Naive thymus-derived CD4-positive, alpha-beta T cell (primary cell): ENCODE measurements around the gene UBE2S. TPM values are rescaled to one million over a fixed set of nuclear protein-coding genes. Genes with fewer than 3 reads are reported as not detected.

Experiments
- ATAC-seq: fragments of 150-1000 bp; cut with Tn5 transposase; 2 replicates; pipeline ENCODE4 v1.10.0; 2021; ENCODE audit warnings: mild to moderate bottlenecking, moderate library complexity
- CTCF ChIA-PET: fragments of 350-600 bp; sonication (Branson Sonifier 250); formaldehyde crosslinking; loops from one replicate; lab custom pipeline; 2021; ENCODE audit warnings: antibody characterized with exemption; lab: Charles Lee
- POLR2A ChIA-PET: fragments of 350-600 bp; sonication (Branson Sonifier 250); formaldehyde crosslinking; loops from one replicate; lab custom pipeline; 2021; ENCODE audit warnings: antibody characterized with exemption, inconsistent platforms; lab: Charles Lee
- DNase-seq, 9 donors: peaks; one replicate each; pipeline versions ENCODE4 v3.0.0 to v3.0.0-alpha.2; 2020 to 2022; ENCODE audit warnings: mixed read lengths in 1 of 9
- H3K27ac ChIP-seq: one replicate; pipeline ENCODE4 v1.7.0; 2013; ENCODE audit warnings: mild to moderate bottlenecking, low read depth, low read length, moderate library complexity
- H3K27me3 ChIP-seq, 2 donors: one replicate each; pipeline ENCODE4 v1.7.0; 2013; ENCODE audit warnings: low read length in 2 of 2, mild to moderate bottlenecking in 2 of 2, moderate library complexity in 2 of 2; ENCODE audit not compliant: control insufficient read depth in 2 of 2, insufficient read depth in 2 of 2
- H3K36me3 ChIP-seq, 3 experiments: 1 replicate in 2 of 3; 2 replicates in 1 of 3; pipeline ENCODE4 v1.7.0; 2013; ENCODE audit warnings: low read length in 3 of 3, mild to moderate bottlenecking in 3 of 3, moderate library complexity in 1 of 3; ENCODE audit not compliant: insufficient read depth in 3 of 3, control insufficient read depth in 2 of 3
- H3K4me1 ChIP-seq, 2 donors: one replicate each; pipeline ENCODE4 v1.7.0; 2013; ENCODE audit warnings: low read length in 2 of 2, mild to moderate bottlenecking in 2 of 2, moderate library complexity in 1 of 2; ENCODE audit not compliant: control insufficient read depth in 2 of 2, insufficient read depth in 2 of 2
- H3K4me3 ChIP-seq: 2 replicates; pipeline ENCODE4 v1.7.0; 2013; ENCODE audit warnings: mild to moderate bottlenecking, low read length
- H3K9me3 ChIP-seq, 3 experiments: 1 replicate in 2 of 3; 2 replicates in 1 of 3; pipeline ENCODE4 v1.7.0; 2013; ENCODE audit warnings: low read length in 3 of 3; ENCODE audit not compliant: control insufficient read depth in 2 of 3
- H3K27ac Mint-ChIP-seq, 9 donors: one replicate each; pipeline ENCODE4 v1.8.0; 2020 to 2022; ENCODE audit warnings: mixed read lengths in 9 of 9, mild to moderate bottlenecking in 8 of 9, moderate library complexity in 5 of 9, inconsistent platforms in 2 of 9
- H3K27me3 Mint-ChIP-seq, 5 donors: one replicate each; pipeline ENCODE4 v1.8.0; 2021 to 2022; ENCODE audit warnings: mixed read lengths in 5 of 5, mild to moderate bottlenecking in 1 of 5
- H3K36me3 Mint-ChIP-seq, 5 donors: one replicate each; pipeline ENCODE4 v1.8.0; 2020 to 2022; ENCODE audit warnings: mixed read lengths in 5 of 5, mild to moderate bottlenecking in 3 of 5, inconsistent platforms in 1 of 5
- H3K4me1 Mint-ChIP-seq, 7 donors: one replicate each; pipeline ENCODE4 v1.8.0; 2020 to 2022; ENCODE audit warnings: mixed read lengths in 7 of 7, mild to moderate bottlenecking in 3 of 7, inconsistent platforms in 1 of 7
- H3K4me3 Mint-ChIP-seq, 10 donors: one replicate each; pipeline ENCODE4 v1.8.0; 2020 to 2022; ENCODE audit warnings: mild to moderate bottlenecking in 10 of 10, mixed read lengths in 10 of 10, moderate library complexity in 6 of 10, inconsistent platforms in 2 of 10
- H3K9me3 Mint-ChIP-seq, 11 donors: one replicate each; pipeline ENCODE4 v1.8.0; 2020 to 2022; ENCODE audit warnings: mixed read lengths in 11 of 11, mild to moderate bottlenecking in 4 of 11, inconsistent platforms in 1 of 11, moderate library complexity in 1 of 11
- intact Hi-C, 2 donors: fragments of 100-400 bp; cut with micrococcal nuclease; formaldehyde crosslinking; loops; one replicate each; pipeline ENCODE4 v1.15.1; 2023
- polyA plus RNA-seq, 2 donors: library from polyadenylated mRNA; unstranded; fragments of 300-500 nt; fragmentation: Illumina TruSeq; gene quantifications; one replicate each; pipeline ENCODE4 v1.2.3, GENCODE V29; 2021
- total RNA-seq, 6 experiments: library from RNA in 5 of 6; stranded (reverse) in 5 of 6; gene quantifications; 1 replicate in 5 of 6; 2 replicates in 1 of 6; pipeline ENCODE4 v1.2.3 and lab custom pipeline; 2021 to 2026

The UBE2S gene
- total and polyA plus RNA-seq, 7 experiments from 2014 or later: 15.3 to 141 (median 20.4) TPM

GRCh38 chr19:55437410-55437809, 29.8 kb upstream of the UBE2S start:
- peaks cover 0 to 8% (median 0%) of the 10 kb centered on the region in 11 donors for H3K9me3 Mint-ChIP-seq
- Histone ChIP-seq H3K4me1 (peaks cover 7 to 23% of the 10 kb centered on the region in 2 donors), H3K9me3 (no peaks in the 10 kb centered on the region), H3K36me3 (no peaks in the 10 kb centered on the region), H3K4me3 (no peak overlapping the region), H3K27ac (no peak overlapping the region), H3K27me3 (peaks cover 8 to 34% of the 10 kb centered on the region in 2 donors)
- ATAC-seq (peak; percentile 47), DNase-seq (peak in 1 of 9 donors; percentile 48)
- H3K36me3 Mint-ChIP-seq: peaks cover 0 to 19% (median 0%) of the 10 kb centered on the region in 5 donors
- H3K27me3 Mint-ChIP-seq: peaks cover 43 to 51% (median 45%) of the 10 kb centered on the region in 5 donors
- ChIA-PET CTCF (interaction anchor here (0.6 kb wide), 1 partner anchor 24 kb away, joined by 3 read pairs; no protein-coding TSS in a partner anchor), POLR2A (no interaction called here)
- intact Hi-C loops: no loop called here
- H3K4me3 Mint-ChIP-seq: no peak overlapping the region
- no peak overlapping the region for H3K27ac Mint-ChIP-seq
- H3K4me1 Mint-ChIP-seq: peaks cover 9 to 22% (median 19%) of the 10 kb centered on the region in 7 donors

- peaks cover 0 to 19% (median 0%) of the 10 kb centered on the region in 5 donors for H3K36me3 Mint-ChIP-seq
- Histone ChIP-seq H3K9me3 (no peaks in the 10 kb centered on the region), H3K27ac (no peak overlapping the region), H3K4me3 (no peak overlapping the region), H3K27me3 (peaks cover 8 to 34% of the 10 kb centered on the region in 2 donors), H3K36me3 (no peaks in the 10 kb centered on the region), H3K4me1 (peaks cover 7 to 18% of the 10 kb centered on the region in 2 donors)
- H3K27ac Mint-ChIP-seq: peak overlapping the region in 2 of 9 donors; percentile 5 to 23
- ChIA-PET POLR2A (no interaction called here), CTCF (interaction anchor here (0.6 kb wide), 1 partner anchor 25 kb away, joined by 3 read pairs; no protein-coding TSS in a partner anchor)
- peaks cover 0 to 8% (median 1%) of the 10 kb centered on the region in 11 donors for H3K9me3 Mint-ChIP-seq
- DNase-seq (no peak), ATAC-seq (no peak)
- peaks cover 46 to 56% (median 48%) of the 10 kb centered on the region in 5 donors for H3K27me3 Mint-ChIP-seq
- peaks cover 9 to 21% (median 19%) of the 10 kb centered on the region in 7 donors for H3K4me1 Mint-ChIP-seq
- H3K4me3 Mint-ChIP-seq: no peak overlapping the region
- intact Hi-C loops: no loop called here
These were observed 29.3 kb upstream of the UBE2S start for GRCh38 chr19:55436847-55437246.

GRCh38 chr19:55435020-55435419, 27.4 kb upstream of the UBE2S start:
- H3K36me3 ChIP-seq: no peaks in the 10 kb centered on the region
- Mint-ChIP-seq H3K4me3 (no peak overlapping the region), H3K27me3 (peaks cover 39 to 56% (median 49%) of the 10 kb centered on the region in 5 donors), H3K9me3 (peaks cover 0 to 11% (median 5%) of the 10 kb centered on the region in 11 donors), H3K27ac (no peak overlapping the region), H3K4me1 (peaks cover 0 to 9% (median 6%) of the 10 kb centered on the region in 7 donors), H3K36me3 (peaks cover 0 to 10% (median 0%) of the 10 kb centered on the region in 5 donors)
- ATAC-seq (no peak), DNase-seq (no peak)
- H3K9me3 ChIP-seq: no peaks in the 10 kb centered on the region
- ChIA-PET CTCF (no interaction called here), POLR2A (no interaction called here)
- no peaks in the 10 kb centered on the region for H3K4me1 ChIP-seq
- intact Hi-C loops: no loop called here
- no peak overlapping the region for H3K27ac ChIP-seq
- H3K4me3 ChIP-seq: no peak overlapping the region
- H3K27me3 ChIP-seq: peaks cover 5 to 18% of the 10 kb centered on the region in 2 donors

GRCh38 chr19:55434356-55434919, 26.9 kb upstream of the UBE2S start:
- DNase-seq (no peak), ATAC-seq (no peak)
- Mint-ChIP-seq H3K27me3 (peaks cover 33 to 56% (median 47%) of the 10 kb centered on the region in 5 donors), H3K9me3 (peaks cover 0 to 11% (median 5%) of the 10 kb centered on the region in 11 donors), H3K4me1 (peaks cover 0 to 7% (median 0%) of the 10 kb centered on the region in 7 donors), H3K4me3 (no peak overlapping the region), H3K27ac (no peak overlapping the region), H3K36me3 (peaks cover 0 to 7% (median 0%) of the 10 kb centered on the region in 5 donors)
- H3K4me1 ChIP-seq: no peaks in the 10 kb centered on the region
- no peaks in the 10 kb centered on the region for H3K9me3 ChIP-seq
- POLR2A ChIA-PET: no interaction called here
- no peak overlapping the region for H3K27ac ChIP-seq
- CTCF ChIA-PET: no interaction called here
- H3K4me3 ChIP-seq: no peak overlapping the region
- intact Hi-C loops: no loop called here
- no peaks in the 10 kb centered on the region for H3K36me3 ChIP-seq
- H3K27me3 ChIP-seq: peaks cover 5 to 17% of the 10 kb centered on the region in 2 donors

GRCh38 chr19:55433292-55433691, 25.7 kb upstream of the UBE2S start:
- POLR2A ChIA-PET: no interaction called here
- Mint-ChIP-seq H3K36me3 (peaks cover 0 to 4% (median 0%) of the 10 kb centered on the region in 5 donors), H3K27me3 (peaks cover 29 to 48% (median 47%) of the 10 kb centered on the region in 5 donors), H3K9me3 (peaks cover 0 to 9% (median 4%) of the 10 kb centered on the region in 11 donors), H3K4me1 (peaks cover 0 to 6% (median 0%) of the 10 kb centered on the region in 7 donors), H3K27ac (no peak overlapping the region), H3K4me3 (no peak overlapping the region)
- CTCF ChIA-PET: no interaction called here
- Histone ChIP-seq H3K36me3 (no peaks in the 10 kb centered on the region), H3K9me3 (no peaks in the 10 kb centered on the region), H3K27me3 (peaks cover 0 to 7% of the 10 kb centered on the region in 2 donors), H3K4me1 (no peaks in the 10 kb centered on the region), H3K27ac (no peak overlapping the region), H3K4me3 (no peak overlapping the region)
- no peak for DNase-seq
- intact Hi-C loops: no loop called here
- ATAC-seq: no peak

GRCh38 chr19:55432241-55432959, 24.8 kb upstream of the UBE2S start:
- H3K27me3 Mint-ChIP-seq: peaks cover 27 to 46% (median 43%) of the 10 kb centered on the region in 5 donors
- POLR2A ChIA-PET: no interaction called here

More at GRCh38 chr19:55432241-55432959, 24.8 kb upstream of the UBE2S start:
- Mint-ChIP-seq H3K36me3 (peaks cover 0 to 4% (median 0%) of the 10 kb centered on the region in 5 donors), H3K4me1 (peaks cover 0 to 6% (median 0%) of the 10 kb centered on the region in 7 donors), H3K9me3 (peaks cover 0 to 9% (median 4%) of the 10 kb centered on the region in 11 donors), H3K4me3 (no peak overlapping the region), H3K27ac (no peak overlapping the region)
- Histone ChIP-seq H3K36me3 (no peaks in the 10 kb centered on the region), H3K9me3 (no peaks in the 10 kb centered on the region), H3K4me3 (no peak overlapping the region), H3K4me1 (no peaks in the 10 kb centered on the region), H3K27me3 (peaks cover 0 to 7% of the 10 kb centered on the region in 2 donors), H3K27ac (no peak overlapping the region)
- ATAC-seq (no peak), DNase-seq (no peak)
- intact Hi-C loops: no loop called here
- CTCF ChIA-PET: no interaction called here
